HG03175 (cell line): Measurements from ENCODE around the gene NAALAD2.
"Not testable (repeated sequence)": the region's sequence is repeated elsewhere in the genome, so short reads cannot be mapped to it uniquely, and the experiment has no call there.

ENCODE experiments used
- ATAC-seq: cut with Tn5 transposase; IDR thresholded peaks from one replicate; pipeline ENCODE4 v1.9.1; 2021; ENCODE audit warnings: mild to moderate bottlenecking, moderate library complexity; ENCODE audit not compliant: unreplicated experiment

The NAALAD2 gene

DNA sequence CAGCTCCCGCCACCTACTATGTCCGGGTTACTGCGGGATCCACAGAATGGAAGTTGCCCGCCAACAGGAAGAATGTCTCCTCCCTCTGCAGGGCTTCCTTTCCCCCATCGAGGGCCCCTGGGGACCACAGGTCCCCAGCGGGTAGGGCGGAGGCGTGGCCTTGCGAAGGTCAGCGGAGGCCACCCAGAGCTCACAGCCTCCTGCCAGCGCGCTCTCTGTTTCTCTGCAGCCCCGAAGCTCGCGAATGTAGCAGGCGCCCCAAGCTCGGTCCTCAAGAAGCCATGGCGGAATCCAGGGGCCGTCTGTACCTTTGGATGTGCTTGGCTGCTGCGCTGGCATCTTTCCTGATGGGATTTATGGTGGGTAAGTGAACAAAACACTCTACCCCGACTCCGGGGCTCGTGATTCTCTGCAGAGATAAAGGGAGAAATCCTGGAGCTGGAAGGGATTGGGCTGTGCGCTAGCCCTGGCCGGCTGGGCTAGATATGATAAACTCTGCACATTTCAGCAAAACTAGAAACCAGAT is at the start of gene NAALAD2:
Gene NAALAD2, plus strand, starts transcription at position 186 of the 526 bp plus-strand sequence. Its CDS starts 96 bp downstream, at position 282.
- ATAC-seq = peak; percentile 78

DNA sequence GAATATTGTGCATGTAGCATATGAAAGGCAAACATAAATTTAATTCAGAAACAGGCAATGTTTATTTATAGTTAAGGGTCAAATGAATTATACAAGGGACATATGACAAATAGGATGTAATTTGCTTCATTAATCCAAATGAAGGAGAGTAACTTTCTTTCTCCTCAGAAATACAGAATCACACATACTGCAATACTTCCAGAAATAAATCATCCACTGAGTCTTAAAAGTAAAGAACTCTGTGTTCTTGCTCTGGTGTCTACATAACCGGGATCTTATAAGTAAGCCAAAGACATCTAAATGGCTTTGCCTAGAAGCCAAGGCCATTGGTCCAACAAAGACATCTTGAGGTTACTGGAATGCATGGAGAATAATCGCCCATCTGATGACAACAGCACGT is 48.8 kb upstream of the NAALAD2 start, which contains the start of gene UBTFL1:
Gene UBTFL1, plus strand, starts transcription at position 301 of the 400 bp plus-strand sequence. Its CDS starts 0 bp downstream, at position 301.
- not testable (repeated sequence) for ATAC-seq

DNA sequence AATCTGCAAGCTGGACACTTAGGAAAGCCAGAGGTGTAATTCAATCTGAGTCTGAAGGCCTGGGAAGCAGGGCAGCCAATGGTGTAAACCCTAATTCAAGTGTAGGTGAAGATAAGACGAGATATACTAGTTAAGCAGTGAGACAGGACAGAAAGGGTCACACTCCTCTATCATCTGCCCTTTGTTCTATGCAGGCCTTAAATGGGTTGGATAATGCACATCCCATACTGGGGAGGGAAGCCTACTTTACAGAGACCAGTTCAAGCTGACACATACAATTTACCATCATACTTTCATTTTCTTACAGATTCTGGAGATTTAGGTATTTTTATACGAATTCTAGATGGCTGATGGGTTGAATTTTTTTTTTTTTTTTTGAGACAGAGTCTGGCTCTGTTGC is 45.7 kb upstream of the NAALAD2 start:
- not testable (repeated sequence) for ATAC-seq

DNA sequence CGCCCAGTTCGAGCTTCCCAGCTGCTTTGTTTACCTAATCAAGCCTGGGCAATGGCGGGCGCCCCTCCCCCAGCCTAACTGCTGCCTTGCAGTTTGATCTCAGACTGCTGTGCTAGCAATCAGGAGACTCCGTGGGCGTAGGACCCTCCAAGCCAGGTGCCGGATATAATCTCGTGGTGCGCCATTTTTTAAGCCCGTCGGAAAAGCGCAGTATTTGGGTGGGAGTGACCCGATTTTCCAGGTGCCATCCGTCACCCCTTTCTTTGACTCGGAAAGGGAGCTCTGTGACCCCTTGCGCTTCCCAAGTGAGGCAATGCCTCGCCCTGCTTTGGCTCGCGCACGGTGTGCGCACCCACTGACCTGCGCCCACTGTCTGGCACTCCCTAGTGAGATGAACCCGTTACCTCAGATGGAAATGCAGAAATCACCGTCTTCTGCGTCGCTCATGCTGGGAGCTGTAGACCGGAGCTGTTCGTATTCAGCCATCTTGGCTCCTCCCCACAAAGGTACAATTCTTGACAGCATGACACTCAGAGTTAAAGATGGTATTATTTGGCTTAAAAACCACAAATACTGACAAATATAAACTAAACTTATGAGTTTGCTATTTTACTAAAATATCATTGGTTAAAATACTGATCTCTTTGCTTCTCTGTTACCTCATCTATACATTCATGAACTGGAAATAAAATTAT is 39.1 kb upstream of the NAALAD2 start:
- ATAC-seq = not testable (repeated sequence)

DNA sequence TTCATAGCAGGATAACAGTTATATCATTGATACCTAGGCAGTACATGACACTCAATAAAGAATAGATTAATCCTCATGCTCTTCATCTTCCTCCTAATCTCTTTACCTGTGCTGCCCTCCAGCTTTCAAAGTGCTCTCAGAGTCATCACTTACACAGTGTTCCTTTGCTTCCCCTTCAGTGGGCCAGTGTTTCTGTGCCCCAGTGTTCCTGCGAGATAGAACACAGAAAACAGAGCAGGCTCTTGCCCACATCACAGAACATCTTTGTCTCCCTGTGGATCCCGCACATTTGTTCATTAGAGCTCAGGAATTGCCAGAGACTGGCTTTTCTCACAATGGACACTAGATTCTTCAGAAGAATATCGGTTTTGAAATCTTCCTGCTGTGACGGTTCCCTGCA is 36.2 kb upstream of the NAALAD2 start:
- not testable (repeated sequence) for ATAC-seq

DNA sequence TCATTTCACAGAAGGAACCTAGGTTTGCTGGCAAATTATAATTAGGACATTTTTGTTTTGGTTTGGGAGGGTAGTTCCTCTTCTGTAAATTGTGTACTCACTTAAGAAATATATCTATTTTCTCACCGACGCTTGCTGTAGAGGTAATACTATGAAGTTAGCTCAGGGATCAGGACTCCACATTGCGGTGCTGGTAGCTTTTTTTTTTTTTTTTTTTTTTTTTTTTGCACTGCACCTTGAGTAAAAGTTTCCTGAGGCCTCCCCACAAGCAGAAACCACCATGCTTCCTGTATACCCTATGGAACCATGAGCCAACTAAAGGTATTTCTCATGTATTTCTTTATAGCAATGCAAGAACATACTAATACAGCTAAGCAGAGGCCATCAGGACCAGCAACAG is 34.0 kb upstream of the NAALAD2 start:
- no peak for ATAC-seq

DNA sequence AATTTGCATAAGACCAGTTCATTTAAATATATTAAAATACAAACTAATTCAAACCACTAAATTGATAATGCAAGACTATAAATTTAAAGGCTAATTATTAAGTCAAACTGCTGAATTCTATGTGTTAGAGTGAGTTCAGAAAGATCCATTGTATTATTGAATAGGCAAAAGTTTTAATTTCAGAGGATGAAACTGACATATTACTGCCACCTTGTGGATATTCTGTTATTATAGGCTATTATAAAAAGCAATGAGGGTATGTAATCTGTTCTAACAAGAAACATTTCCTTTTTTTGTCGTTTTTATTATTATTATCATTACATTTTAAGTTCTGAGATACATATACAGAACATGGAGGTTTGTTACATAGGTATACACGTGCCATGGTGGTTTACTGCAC is 20.9 kb upstream of the NAALAD2 start:
- ATAC-seq = no peak

DNA sequence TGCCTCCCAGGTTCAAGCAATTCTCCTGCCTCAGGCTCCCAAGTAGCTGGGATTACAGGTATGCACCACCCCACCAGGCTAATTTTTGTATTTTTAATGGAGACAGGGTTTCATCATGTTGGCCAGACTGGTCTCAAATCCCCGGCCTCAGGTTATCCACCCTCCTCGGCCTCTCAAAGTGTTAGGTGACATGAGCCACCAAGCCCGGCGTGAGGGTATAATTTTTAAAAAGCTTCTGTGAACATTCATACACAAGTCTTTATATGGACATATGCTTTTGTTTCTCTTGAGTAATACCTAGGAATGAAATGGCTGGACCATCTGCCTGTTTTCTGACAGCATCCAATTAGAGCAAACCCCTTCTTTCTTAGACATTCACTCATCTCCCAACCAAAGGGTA is 14.3 kb upstream of the NAALAD2 start:
- no peak for ATAC-seq

DNA sequence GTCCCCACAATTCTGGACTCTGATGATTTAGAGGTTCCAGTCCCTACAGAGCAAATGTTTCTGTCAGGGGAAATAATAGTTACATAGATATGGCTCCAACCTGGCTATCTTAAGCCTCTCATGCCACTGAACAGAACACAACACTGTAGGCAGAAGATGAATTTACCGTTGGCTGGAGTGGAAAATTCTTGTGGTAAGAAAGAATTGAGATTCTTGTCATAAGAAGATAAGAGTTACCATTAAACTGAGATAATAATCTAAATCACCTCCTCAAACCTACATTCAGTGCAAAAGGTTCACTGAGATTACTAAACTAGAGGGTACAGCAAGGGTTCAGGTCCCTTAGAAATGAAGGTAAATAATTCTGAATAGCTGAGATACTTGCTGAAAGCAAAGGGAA is 10.1 kb upstream of the NAALAD2 start:
- no peak for ATAC-seq

DNA sequence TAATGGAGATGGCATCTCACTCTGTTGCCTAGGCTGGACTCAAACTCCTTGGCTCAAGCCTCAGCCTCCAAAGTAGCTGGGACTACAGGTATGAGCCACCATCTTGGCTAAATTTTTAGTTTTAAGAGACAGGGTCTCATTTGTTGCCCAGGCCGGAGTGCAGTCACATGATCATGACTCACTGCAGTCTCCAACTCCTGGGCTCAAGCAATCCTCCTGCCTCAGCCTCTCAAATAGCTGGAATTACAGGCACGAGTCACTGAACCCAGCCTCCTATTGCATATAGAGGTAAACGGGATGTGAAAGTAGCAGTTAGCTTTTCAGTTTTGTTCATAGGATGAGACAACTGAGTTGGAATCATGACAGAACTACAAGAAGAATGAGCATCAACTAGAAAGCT is 9.5 kb upstream of the NAALAD2 start:
- no peak for ATAC-seq

DNA sequence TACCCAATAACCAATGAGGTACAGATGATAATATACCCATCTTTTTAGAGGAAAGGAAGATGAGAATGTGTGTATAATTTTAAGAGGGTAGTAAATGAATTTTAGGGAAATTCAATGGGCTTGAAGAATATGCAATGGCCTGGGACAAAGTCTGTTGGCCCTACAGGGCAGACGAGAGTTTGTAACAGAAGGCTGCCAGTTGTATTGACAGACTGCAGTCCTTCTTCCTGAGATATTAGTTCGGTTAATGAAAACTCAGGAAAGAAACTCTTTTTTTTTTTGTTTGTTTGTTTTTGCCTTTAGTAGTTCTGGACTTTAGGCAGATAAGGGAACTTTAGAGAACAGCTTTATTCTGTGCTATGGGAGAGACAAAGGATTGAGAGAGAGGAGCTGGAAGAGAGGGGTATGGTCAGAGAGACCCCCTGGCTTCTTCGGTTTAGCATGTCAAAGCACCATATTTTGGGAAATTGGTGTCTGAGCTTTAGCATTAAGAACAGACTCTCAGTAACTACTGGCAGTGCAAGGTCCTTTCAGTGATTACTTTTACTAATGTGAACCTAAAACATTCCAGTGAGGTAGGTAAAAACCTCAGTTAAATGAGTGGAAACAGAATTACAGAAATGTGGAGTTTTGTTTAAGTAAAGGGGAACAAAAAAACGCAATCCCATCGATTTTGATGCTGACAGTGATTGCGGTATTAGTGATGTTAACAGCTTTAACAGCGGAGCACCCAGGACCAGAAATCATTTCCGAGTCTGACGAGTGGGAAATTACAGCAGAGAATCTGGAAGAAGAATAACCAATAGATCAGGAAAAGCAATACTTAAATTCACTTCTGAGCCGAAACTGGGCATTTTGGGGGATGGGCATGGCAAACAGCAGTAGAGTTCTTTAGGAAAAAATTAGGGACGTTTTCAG is 644 bp upstream of the NAALAD2 start:
- ATAC-seq = no peak

DNA sequence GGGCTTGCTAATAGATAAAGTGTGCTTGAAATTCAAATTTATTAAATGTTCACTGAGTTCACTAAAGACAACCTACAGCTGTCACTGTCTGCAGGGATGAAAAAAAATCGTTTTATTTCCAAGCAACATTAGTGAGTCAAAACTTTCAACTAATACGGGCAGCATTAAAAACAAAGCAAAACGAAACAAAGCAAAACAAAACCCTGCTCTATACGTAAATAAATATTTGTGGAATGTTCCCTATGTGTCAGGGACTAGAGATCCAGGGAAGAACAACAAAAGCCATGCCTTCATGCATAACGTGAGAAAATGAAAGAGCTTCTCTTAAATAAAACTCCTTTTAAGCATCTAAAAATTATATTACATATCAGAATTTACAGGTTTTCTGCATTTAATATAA is 553 bp downstream of the NAALAD2 start:
- ATAC-seq = no peak

DNA sequence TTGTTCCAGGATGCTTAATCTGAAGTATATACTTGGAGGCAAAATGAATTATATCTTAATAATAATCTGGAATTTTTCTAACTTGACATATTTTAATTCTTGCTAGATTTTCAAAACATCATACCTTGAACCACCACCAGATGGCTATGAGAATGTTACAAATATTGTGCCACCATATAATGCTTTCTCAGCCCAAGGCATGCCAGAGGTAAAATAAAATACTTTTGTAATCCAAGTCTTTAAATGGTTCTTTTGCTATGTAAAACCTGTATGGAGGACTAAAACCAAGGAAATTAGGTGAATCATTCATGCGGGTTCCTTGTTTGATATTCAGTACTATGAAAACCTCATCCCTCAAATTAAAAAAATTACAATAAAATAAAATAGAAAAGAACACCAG is 14.4 kb downstream of the NAALAD2 start:
- no peak for ATAC-seq

DNA sequence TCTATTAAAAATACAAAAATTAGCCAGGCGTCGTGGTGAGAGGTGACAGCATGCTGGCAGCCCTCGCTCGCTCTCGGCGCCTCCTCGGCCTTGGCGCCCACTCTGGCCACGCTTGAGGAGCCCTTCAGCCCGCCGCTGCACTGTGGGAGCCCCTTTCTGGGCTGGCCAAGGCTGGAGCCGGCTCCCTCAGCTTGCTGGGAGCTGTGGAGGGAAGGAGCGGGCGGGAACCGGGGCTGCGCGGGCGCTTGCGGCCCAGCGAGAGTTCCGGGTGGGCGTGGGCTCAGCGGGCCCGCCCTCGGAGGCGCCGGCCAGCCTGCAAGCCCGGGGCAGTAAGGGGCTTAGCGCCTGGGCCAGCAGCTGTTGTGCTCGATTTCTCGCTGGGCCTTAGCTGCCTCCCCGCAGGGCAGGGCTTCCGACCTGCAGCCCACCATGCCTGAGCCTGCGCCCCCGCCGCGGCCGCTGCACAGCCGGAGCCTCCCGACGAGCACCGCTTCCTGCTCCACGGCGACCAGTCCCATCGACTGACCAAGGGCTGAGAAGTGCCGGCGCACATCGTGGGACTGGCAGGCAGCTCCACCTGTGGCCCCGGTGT is 32.6 kb downstream of the NAALAD2 start:
- ATAC-seq = not testable (repeated sequence)

DNA sequence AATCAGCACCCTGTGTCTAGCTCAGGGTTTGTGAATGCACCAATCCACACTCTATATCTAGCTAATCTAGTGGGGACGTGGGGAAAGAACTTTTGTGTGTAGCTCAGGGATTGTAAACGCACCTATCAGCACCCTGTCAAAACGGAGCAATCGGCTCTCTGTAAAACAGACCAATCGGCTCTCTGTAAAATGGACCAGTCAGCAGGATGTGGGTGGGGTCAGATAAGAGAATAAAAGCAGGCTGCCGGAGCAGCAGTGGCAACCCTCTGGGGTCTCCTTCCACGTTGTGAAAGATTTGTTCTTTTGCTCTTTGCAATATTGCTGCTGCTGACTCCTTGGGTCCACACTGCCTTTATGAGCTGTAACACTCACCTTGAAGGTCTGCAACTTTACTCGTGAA is 33.2 kb downstream of the NAALAD2 start:
- not testable (repeated sequence) for ATAC-seq

DNA sequence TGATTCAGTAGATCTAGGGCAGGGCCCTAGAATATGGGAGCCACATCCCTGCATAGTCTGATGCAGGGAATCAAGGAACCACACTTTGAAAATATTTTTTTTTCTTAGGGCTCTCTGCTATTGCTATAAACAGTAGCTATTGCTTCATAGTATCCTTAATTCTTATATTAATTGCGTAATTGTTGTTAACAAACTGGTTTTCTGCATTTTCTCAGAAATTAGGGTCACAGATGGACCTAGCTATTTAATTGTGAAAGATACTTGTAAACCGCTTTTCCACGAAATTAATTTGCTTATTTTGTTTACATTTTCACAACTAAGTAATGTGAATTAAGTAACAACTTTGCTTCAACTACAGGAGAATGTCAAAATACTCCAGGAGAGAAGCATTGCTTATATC is 34.1 kb downstream of the NAALAD2 start:
- no peak for ATAC-seq

DNA sequence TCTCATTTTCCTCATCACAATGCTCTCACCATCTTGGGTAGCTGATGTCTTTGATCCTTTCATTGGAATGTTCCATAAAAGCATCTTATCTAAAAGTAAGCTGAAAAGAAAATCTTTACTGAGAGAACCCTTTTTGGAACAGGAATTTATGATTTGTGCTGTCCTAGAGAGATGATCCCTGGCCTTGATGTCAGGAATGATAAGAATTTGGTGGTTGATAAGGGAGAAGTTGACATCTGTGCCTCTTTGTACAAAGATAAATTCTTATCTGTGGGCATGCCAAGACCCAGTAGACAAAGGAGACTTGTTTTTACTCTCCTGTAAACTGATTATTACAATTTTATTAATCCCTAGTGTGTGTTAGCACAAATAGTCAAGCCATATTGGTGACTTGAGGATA is 36.9 kb downstream of the NAALAD2 start:
- ATAC-seq = no peak

DNA sequence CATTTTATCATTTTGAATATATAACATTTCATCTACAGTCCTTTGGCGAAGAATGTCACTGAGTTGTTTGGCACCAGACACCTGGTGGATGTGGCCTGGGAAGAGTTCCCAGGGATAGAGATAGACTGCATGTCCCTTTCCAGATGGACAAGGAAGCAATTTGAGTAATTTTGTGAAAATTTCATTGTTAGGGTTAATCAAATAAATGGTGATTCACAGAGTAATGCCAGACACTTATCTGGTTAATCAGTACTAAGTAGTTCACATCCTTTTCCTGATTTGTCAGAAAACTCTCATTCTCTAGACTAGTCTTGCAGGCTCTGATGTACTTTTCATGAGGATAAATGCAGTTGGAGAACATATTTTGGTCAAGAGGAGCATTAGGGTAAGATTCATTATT is 41.6 kb downstream of the NAALAD2 start:
- no peak for ATAC-seq

DNA sequence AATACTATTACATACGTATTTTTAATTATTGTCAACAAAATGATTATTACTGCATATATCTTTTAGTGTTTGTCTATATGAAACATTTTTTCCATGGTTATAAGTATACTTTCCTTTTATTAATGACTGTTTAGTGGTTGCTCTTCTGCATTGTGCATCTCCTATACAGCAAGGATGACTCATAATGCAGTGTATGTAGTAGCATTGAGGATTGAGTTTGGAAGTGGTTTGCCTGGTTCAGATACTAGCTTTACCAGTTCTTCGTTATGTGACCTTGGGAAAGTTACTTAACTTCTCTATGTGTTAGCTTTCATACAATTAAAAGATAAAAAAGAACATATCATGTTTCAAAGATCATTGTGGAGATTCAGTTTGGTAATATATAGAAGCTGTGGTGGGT is 44.3 kb downstream of the NAALAD2 start:
- no peak for ATAC-seq

DNA sequence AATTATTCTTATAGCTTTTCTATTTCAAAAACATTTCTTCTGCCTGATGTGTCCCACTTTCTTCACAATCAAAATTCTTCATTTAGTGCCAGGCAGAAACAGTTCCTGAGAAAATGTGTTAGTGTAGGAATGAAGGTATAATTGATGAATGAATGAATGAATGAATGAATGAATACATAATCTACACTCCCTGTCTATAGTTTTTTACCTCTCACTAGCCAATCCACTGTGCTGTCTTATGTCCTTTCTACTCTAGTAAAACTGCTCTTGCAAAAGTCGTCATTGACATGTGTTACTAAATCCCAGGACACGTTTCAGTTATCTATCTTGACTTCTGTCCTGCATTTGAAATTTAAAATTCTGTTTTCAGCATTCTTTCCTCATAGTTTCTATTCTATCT is 45.5 kb downstream of the NAALAD2 start:
- no peak for ATAC-seq

DNA sequence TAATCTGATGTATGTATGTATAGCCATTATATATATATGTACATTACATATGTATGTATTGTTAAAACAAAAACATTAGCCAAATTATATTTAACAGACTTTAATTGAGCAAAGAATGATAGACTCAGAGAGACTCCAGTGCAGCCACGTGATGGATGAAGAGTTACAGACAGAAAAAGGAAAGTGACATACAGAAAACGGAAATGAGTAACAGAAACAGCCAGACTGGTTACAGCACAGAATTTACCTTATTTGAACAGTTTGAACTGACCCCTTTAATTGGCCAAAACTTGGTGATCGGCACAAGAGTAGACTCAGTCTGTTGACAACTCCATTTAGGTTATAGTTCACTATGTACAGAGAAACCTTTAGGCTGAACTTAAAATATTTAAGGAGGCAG is 53.4 kb downstream of the NAALAD2 start:
- no peak for ATAC-seq
